GM21447 (cell line): ENCODE measurements around the gene GAS2.

ENCODE experiments used
- ATAC-seq: cut with Tn5 transposase; IDR thresholded peaks from one replicate; pipeline ENCODE4 v1.9.1; 2021; ENCODE audit not compliant: unreplicated experiment

Gene GAS2

GRCh38 chr11:22786475-22786874, 120.1 kb downstream of the GAS2 start:
- peak; percentile 89 for ATAC-seq

- no peak for ATAC-seq
Observed at GRCh38 chr11:22787055-22787454, 120.6 kb downstream of the GAS2 start.

GRCh38 chr11:22787551-22788162, 121.2 kb downstream of the GAS2 start:
- ATAC-seq: peak; percentile 55

- ATAC-seq: no peak
Observed at GRCh38 chr11:22792497-22792896, 126.1 kb downstream of the GAS2 start.

GRCh38 chr11:22795914-22796313, 129.5 kb downstream of the GAS2 start:
- ATAC-seq: no peak

- ATAC-seq: no peak
Observed at GRCh38 chr11:22797047-22797446, 130.6 kb downstream of the GAS2 start.

GRCh38 chr11:22798901-22799300, 132.5 kb downstream of the GAS2 start:
- no peak for ATAC-seq

GRCh38 chr11:22800482-22800881, 134.1 kb downstream of the GAS2 start:
- no peak for ATAC-seq

- ATAC-seq: no peak
Observed at GRCh38 chr11:22802861-22803260, 136.4 kb downstream of the GAS2 start.

- ATAC-seq: no peak
Observed at GRCh38 chr11:22807391-22807790, 141.0 kb downstream of the GAS2 start.

GRCh38 chr11:22807855-22808570, 141.6 kb downstream of the GAS2 start:
- ATAC-seq: peak; percentile 95

GRCh38 chr11:22808571-22809197, 142.3 kb downstream of the GAS2 start:
- ATAC-seq: peak; percentile 16

- no peak for ATAC-seq
Observed at GRCh38 chr11:22809893-22810292, 143.5 kb downstream of the GAS2 start.

GRCh38 chr11:22822203-22822602, 155.8 kb downstream of the GAS2 start:
- ATAC-seq: no peak

- ATAC-seq: no peak
Observed at GRCh38 chr11:22828373-22828772, 162.0 kb downstream of the GAS2 start.

GRCh38 chr11:22829231-22830081, 163.0 kb downstream of the GAS2 start, which contains the start of gene SVIP:
Gene SVIP, minus strand, starts transcription at chr11:22829801. Its CDS starts 53 bp downstream, at chr11:22829748.
- ATAC-seq: peak; percentile 97

GRCh38 chr11:22830082-22830414, 163.6 kb downstream of the GAS2 start:
- no peak for ATAC-seq

- ATAC-seq: no peak
Observed at GRCh38 chr11:22832315-22833015, 166.1 kb downstream of the GAS2 start.

GRCh38 chr11:22846726-22847125, 180.3 kb downstream of the GAS2 start:
- no peak for ATAC-seq

GRCh38 chr11:22851477-22851876, 185.1 kb downstream of the GAS2 start:
- ATAC-seq: no peak

GRCh38 chr11:22859756-22860155, 193.3 kb downstream of the GAS2 start:
- ATAC-seq: no peak
